Stimulated activated CD4-positive, alpha-beta T cell treated with anti-CD3 and anti-CD28 coated beads, Interleukin-1b, Interleukin-23, amount 100 ng/mL, for 1 hour (primary cell): ENCODE measurements around the gene TRIM7.
"Not testable (repeated sequence)": the region's sequence is repeated elsewhere in the genome, so short reads cannot be mapped to it uniquely, and the experiment has no call there.

Experiments used
- DNase-seq, 2 donors: peaks; one replicate each; pipeline ENCODE4 v3.0.0-alpha.2; 2020; ENCODE audit warnings: low read depth in 2 of 2

The TRIM7 gene

DNA sequence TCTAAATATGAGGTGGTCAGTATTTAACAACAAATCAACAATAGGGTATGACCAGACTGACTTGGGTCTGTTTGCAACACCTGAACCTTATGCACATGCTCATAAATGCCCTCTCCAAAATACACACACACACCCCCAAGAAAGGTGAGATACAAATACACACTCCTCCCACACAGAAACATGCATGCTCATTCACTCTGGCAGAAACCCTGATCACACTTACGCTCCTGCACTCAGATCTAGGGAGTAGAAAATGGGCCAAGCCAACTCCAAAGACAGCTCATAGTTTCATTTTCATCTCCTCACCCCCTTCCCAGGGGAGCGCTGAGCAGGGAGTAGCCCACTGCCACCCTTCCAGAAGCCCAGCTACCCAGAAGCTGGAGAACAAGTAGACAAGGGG lies 11.3 kb downstream of the TRIM7 start:
- no peak for DNase-seq

DNA sequence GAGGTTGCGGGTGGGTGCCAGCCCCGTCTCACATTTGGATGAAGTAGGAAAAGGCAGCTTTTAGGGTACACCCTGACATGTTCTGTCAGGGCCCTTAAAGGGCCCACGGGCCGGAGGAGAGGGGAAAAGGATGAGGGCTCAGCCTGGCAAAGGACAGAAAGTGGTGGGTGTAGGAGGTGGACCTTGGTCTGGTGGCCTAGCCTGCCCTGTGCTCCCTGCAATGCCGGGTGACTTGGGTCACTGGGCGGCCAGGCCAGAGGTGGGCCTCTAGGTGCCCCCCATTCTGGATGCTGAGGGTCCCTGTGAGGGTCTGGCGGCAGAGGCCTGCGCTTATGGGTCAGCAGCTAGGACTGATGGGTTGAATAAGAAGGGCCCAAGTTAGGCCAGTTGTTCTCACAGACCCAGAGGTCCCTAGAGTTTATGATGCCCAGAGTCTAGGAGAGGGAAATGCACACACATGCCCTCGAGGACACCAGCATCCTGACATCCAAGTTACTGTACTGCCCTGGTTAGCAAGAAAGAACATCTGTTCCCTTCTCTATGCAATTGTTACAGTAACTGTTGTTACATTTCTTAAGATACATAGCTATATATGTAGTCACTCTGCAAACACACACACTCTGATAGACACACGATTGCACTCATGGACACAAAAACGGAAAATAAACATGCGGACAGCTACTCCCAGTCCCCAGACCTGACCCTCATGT lies 12.5 kb downstream of the TRIM7 start:
- no peak for DNase-seq

DNA sequence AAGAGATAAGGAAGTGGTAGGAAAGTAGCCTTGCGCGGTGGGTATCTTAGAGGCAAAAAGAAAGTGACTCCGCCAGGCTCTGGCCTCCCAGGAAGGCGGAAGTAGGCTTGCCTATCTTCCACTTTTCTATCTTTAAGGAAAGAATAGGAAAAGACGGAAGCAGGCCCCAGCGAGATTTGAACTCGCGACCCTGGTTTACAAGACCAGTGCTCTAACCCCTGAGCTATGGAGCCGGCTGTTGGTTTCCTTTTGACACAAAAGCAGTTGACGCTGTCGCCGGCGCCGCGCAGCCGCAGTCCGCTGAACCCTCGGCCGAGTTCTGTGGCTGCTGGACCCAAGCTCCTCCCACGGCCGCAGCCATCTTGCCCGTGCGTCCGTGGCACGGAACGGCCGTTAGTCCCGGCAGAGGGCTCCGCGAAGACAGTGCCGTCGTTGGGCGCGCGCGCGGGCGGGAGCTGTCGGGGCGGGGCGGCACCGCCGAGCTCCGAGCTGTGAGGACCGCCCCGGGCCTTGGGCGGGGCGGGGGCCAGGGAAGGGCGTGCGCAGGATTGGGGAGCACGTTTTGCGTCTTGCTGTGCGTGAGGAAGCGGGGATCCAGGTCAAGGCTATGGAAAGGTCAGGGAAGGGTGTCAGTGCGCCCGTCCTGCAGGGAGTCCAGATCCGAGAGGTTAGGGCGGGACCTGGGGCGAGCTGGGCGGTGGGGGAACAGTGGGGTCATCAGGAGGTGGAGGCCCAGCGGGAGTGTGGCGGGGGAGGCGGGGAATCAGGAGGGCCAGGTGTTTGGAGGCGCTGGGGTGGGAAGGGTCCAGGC lies 13.3 kb downstream of the TRIM7 start:
- peak; percentile 88 to 95 for DNase-seq

DNA sequence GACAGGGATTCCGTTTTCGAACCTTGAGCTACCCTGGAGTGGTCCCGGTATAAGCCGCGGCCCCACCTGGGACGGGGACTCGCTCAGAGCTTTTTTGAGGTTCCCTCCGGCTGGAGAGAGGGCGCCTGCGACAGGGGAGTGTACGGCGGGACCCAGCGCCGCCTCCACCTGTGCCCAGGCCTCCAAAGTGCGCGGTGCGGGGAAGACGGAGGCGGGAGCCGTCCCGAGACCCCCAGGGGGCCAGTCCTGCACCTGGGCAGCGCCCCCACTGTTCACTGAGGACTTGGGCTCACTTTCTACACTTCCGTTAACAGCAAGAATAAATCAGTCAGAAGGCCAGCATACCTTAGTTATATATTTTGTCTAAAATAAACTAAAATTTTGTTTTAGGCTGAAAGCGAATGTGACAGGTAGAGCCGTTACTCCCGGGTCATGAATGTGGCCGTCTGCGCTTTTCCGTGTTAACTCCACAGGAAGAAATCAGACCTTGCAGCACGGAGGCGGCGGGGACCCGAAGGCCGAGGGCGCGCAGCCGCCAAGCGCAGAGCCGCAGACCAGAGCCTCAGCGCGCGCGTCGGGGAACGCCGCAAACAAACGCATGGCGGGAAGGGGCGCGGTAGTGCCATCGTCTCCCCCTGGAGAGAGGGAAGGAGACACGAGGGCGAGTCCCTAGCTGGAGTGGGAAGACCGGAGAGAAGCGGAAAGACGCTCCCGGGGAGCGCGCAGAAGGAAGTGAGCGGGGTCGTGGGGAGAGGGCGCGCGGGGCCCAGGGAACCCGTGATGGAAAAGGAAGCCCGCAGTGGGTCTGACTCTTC lies 14.1 kb downstream of the TRIM7 start:
- no peak for DNase-seq

DNA sequence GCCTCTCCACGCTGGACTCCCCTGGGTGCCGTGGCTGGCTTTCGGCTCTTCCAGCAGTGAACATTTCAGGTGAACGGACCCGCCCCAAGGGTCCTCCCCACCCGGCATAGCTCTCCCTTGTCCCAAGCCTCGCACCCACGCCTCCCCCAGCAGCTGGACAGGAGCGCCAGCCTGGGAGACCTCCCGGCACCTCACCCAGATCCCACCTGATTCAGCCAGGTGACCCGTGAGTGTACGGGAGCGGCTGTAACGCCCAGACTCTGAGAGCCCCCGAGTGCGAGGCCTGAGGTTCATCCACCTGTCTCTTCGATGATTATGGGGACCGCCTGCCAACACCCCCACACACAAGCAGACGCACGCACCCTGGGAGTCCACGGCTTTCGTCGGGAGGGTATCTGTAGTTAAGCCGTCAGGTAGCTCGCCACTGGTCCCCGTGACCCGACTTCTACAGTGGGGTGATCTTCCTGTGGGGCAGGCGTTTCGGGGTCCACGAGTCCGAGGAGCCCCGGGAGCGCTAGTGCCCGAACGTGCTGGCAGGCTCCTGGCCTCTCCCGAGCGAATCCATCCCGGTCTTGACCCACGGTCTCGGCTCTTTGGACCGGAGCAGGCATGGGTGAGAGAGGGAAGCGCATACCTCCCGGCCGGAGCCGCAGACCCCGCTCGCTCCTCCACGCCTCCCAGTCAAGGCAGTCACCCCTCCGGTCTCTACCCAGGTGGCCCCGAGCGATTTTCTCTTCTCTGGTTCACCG lies 14.9 kb downstream of the TRIM7 start:
- DNase-seq, result no peak

DNA sequence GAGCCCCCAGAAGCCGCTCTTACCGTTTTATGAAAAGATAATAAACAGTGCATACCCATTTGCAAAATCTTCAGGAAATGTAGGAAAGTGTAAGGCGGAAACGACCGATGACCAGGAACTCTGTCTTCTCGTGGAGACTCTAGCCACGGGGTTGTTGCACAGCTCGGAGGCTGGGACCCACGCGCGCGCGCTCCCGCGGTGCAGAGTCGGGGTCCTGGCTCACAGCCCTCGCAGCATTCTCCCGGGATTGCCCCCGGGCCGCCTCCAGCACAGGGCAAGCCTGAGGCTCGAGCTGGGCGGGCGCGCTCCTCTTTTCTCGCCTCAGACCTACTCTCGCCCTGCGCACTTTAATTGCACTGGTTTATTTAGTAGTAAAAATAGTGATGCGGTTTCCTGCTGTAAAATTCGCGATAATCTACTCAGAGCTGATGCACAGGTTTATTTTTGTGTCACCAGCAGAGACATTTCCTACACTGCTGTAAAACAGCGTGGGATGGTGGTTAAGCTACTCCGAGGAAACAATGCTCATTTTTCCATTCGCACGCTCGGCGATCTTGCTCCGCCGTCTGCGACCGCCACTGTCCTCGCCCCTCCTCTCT lies 15.5 kb downstream of the TRIM7 start:
- no peak for DNase-seq

DNA sequence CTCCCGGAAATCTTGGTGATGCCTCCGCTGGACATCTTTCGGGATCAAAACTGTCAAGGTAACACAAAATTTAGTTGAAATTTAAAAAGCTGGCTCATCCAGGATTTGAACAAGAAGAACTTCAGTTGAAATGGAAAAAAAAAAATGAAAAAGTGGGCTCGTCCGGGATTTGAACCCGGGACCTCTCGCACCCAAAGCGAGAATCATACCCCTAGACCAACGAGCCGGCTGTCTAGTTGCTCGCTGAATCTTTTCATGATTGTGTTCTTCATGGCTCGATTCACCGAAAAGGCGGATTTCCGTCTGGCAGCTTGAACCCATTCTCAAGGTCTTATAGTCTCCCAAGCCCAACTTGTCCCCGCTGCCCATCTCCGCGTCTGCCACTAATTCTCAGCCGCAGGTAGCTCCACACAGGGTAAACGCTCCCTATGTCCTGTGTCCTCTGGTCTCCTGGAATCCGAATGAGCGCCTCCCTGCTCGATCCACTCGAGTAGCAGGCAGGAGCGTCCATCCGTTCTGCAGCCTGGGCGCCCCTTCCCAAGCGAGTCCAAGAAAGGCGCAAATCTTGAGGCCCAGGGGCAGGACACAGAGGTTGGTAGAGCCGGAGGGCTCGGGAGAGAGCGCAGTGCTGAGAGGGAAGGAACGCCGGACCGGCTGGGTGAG lies 16.2 kb downstream of the TRIM7 start:
- peak; percentile 55 to 81 for DNase-seq

DNA sequence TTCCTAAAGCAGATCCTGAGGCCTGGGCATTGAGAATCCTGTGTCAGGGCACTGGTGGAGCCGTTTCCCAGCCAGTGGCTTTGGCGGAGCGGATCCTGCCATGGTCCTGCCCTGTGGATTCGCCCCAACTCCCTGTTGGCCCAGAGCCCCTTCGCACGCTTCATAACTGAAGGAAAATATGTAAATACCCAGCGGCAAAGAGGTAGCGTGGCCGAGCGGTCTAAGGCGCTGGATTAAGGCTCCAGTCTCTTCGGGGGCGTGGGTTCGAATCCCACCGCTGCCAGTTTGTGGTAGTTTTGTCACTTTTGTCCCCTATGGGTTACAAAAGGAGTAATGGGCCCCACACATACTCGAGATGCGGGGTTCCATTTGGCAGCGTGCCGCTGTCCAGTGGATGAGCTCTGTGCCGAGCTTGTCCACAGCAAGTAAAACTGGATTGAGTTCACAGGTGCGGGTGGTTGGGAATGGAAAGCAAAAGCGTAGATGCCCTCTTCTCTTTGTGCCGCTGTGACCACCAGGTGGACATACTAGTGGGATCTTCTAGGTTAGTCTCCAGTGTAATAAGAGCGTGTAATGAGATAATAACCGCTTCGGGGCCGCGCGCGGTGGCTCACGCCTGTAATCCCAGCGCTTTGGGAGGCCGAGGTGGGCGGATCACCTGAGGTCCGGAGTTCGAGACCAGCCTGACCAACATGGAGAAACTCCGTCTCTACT lies 17.3 kb downstream of the TRIM7 start:
- no peak for DNase-seq

DNA sequence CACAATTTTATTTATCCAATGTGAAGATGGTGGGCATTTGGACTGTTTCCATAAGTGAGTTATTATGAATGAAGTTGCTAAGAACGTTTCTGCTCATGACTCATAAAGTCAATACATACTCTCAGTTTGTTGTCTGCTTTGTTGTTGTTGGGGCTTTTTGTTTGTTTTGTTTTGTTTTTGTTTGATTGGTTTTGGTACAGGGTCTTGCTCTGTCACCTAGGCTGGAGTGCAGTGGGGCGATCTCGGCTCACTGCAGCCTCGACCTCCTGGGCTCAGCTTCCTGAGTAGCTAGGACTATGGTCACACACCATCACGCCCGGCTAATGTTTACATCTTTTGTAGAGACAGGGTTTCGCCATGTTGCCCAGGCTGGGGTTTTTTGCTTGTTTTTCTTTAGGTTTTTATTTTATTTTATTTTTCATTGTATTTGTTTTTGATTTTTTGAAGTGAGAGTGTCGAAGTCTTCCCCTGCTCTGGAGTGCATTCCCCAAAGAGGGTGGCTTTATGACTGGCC lies 18.0 kb downstream of the TRIM7 start:
- DNase-seq, result no peak

DNA sequence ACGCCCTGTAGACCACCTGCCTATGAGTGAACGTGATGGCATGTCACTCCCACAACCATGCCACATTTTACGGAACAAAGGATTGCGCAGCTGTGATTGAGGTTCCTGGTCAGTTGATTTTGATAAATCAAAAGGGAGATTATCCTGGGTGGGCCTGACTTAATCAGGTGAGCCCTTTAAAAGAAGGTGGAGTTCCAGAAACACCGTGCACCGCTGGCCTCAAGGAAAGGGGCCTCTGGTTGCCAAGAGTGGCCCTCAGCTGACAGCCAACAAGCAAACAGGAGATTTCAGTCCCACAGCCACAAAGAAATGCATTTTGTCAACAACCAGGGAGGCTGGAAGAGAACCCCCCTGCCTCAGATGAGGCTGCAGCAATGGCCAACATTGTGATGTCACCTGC lies 19.0 kb downstream of the TRIM7 start:
- DNase-seq, result no peak

DNA sequence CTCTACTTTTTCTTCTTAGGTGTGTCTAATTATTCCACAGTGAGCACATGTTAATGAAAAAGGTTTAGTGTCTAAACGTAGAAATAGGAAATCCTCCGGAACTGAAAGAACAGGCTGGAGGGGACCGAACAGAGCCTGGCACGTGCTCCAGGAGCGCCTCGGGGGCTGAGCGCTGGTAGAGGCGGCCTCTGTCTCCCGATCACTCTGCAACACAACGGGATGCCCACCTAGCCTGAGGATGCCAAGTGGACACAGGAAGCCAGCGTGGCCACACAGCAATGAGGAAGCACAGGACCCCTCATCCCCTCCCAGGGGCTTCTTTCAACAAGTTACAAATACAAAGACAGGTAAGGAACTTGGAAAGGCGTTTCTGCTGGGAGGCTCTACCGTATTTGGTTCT lies 19.4 kb downstream of the TRIM7 start:
- DNase-seq, result no peak

DNA sequence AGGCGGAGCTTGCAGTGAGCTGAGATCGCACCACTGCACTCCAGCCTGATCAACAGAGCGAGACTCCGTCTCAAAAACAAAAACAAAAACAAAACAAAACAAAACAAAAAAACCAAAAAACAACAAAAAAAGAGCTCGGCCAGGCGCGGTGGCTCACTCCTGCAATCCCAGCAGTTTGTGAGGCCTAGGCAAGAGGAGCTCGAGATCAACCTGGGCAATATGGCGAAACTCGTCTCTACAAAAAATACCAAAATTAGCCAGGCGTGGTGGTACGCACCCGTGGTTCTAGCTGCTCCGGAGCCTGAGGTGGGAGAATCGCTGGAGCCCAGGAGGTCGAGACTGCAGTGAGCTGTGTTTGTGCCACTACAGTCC lies 20.2 kb downstream of the TRIM7 start:
- DNase-seq, result no peak

DNA sequence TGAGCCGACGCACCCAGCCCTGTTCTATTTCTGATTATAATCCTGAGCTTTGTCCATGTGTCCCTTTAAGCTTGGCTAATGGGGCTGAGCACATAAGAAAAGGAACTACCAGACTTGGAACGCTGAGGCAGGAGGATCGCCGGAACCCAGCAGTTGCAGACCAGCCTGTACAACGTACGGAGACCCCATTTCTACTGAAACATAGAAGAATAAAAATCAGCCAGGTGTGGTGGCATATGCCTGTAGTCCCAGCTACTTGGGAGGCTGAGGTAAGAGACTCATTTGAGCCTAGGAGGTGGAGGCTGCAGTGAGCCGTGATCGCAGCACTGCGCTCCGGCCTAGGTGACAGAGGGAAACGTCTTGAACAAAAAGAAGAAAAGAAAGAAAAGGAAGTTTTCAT lies 22.3 kb downstream of the TRIM7 start:
- no peak for DNase-seq

DNA sequence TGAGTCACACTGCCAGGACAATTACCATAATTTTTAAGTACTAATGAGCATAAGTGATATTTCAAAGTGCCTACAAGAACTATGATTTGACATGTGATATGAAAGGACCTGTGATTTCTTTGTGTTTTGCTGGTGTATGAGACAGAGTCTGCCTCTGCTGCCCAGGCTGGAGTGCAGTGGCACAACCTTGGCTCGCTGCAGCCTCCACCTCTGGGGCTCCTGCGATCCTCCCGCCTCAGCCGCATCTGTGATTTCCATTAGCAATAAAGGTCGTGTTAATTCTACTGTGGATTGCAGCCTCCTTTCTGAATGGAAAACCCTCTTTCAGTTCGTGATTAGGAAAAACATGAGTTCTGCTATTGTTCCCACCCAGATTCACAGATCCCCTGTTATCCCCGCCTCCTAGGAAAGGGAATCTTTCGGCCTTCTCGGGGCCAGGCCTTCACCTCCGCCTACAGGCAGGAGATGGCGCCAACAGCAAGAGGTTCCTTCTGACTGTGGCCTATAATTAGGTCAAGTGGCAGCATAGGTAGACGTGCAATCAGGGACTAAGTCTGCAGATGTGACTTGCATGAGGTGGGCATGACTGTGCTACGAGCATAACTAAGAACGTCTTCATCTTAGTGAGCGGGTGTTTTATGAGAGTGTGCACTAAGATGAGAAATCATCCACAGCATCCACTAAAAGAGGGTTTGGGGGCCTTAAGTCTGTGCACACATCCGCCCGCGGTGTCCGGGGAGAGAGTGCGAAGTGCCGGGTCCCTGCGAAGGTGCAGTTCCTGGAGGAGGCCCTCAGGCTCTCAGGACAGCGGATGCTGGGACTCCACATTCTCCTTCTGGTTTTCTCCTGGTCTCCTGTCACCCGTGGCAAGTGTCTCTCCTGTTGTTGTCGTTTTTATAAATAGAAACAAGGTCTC lies 23.1 kb downstream of the TRIM7 start:
- DNase-seq, result no peak

DNA sequence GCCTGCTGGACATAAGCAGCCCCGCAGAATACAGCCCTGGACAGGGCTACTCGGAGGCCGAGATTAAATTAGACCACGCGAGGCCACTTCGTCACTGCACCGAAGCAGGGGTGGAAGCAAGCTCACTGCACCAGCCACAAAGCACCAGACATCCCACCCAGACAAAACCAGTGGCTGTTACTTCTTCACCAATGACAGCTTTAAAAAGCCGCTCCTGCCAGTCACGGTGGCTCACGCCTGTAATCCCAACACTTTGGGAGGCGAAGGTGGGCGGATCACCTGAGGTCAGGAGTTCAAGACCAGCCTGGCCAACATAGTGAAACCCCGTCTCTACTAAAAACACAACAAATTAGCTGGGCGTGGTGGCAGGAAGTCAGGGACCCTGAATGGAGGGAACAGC lies 27.4 kb downstream of the TRIM7 start:
- DNase-seq, result not testable (repeated sequence)

DNA sequence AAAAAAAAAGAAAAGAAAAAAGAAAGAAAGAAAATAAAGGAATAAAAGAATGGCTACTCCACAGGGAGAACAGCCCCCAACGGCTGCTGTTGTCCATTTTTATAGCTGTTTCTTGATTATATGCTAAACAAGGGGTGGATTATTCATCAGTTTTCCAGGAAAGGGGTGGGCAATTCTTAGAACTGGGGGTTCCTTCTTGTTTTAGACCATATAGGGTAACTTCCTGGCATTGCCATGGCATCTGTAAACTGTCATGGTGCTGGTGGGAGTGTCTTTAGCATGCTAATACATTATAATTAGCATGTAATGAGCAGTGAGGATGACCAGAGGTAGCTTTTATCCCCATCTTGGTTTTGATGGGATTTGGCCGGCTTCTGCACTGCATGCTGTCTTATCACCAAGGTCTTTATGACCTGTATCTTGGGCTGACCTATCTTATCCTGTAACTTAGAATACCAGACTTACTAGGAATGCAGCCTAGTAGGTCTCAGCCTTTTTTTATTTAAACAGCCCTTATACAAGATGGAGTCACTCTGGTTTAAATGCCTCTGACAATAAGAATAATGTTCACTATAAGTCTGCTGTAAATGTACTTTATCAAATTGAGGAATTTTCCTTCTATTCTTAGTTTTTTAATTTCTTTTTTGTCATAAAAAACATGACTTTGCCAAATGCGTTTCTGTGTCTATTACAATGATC lies 28.6 kb downstream of the TRIM7 start:
- DNase-seq, result no peak

DNA sequence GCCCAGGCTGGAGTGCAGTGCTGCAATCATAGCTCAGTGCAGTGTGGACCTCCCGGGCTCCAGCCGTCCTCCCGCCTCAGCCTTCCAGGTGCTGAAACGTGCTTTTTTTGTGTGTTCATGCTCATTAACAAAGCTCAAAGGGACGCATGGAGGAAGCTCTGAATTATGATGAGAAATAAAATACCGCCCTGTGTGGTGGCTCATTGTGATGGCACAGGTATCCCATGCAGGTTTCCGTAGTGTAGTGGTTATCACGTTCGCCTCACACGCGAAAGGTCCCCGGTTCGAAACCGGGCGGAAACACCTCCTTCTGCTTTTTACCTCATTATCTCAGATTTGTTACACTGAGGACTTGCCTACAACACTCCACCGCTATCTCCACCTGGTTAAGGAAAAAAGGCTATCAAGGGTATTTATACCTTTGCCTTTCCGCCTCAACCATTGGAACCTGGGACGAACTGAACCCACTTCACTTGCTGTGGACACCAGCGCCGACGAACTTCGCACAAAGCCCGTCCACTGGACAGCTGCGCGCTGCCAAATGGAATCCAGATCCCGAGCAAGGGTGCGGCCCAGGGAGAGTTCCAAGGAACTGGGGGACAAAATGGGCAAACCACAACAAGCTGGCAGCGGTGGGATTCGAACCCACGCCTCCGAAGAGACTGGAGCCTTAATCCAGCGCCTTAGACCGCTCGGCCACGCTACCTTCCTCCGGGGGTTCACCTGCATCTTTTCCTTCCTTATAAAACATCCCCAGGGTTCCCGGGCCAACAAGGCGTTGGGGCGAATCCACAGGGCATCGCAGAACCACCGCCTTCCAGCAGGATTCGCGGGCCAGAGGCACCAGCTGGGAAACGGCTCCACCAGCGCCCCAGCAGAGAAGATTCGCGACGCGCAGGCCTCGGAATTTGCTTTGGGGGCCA lies 31.3 kb downstream of the TRIM7 start:
- no peak for DNase-seq
